ENCODE measurements around the gene DCPS. TPM values are rescaled to one million over a fixed set of nuclear protein-coding genes. Genes with fewer than 3 reads are reported as not detected.
A peak's percentile ranks its signal among the peaks of the same experiment; 100 is the strongest.
"Not testable (repeated sequence)": the region's sequence is repeated elsewhere in the genome, so short reads cannot be mapped to it uniquely, and the experiment has no call there.

The DCPS gene
- total RNA-seq, 1 donor from 2014 or later, result 11.2 TPM

- Mint-ChIP-seq H3K9me3 (ENCODE audit: unreplicated experiment) (no peaks in the 10 kb centered on the region), H3K36me3 (ENCODE audit: unreplicated experiment) (no peaks in the 10 kb centered on the region), H3K4me3 (ENCODE audit: unreplicated experiment) (peak overlapping the region; percentile 94), H3K27ac (ENCODE audit: unreplicated experiment) (peak overlapping the region; percentile 95), H3K4me1 (ENCODE audit: unreplicated experiment) (peaks cover 39% of the 10 kb centered on the region), H3K27me3 (ENCODE audit: unreplicated experiment) (no peaks in the 10 kb centered on the region)
- no peak for DNase-seq (ENCODE audit: extremely low spot score, unreplicated experiment)
- TF ChIP-seq CTCF (IDR thresholded peaks at IDR 0.05), result no peak
Measured at GRCh38 chr11:126304457-126305075, 706 bp downstream of the DCPS start.

- peaks cover 50% of the 10 kb centered on the region for H3K4me1 Mint-ChIP-seq (ENCODE audit: unreplicated experiment)
- no peak for DNase-seq (ENCODE audit: extremely low spot score, unreplicated experiment)
- H3K36me3 Mint-ChIP-seq (ENCODE audit: unreplicated experiment), result no peaks in the 10 kb centered on the region
- H3K27ac Mint-ChIP-seq (ENCODE audit: unreplicated experiment), result no peak overlapping the region
- H3K4me3 Mint-ChIP-seq (ENCODE audit: unreplicated experiment), result no peak overlapping the region
- H3K9me3 Mint-ChIP-seq (ENCODE audit: unreplicated experiment), result no peaks in the 10 kb centered on the region
- no peak for TF ChIP-seq CTCF (IDR thresholded peaks at IDR 0.05)
- H3K27me3 Mint-ChIP-seq (ENCODE audit: unreplicated experiment), result no peaks in the 10 kb centered on the region
Measured at GRCh38 chr11:126305699-126306098, 1.8 kb downstream of the DCPS start.

GRCh38 chr11:126307706-126308105 is 3.8 kb downstream of the DCPS start:
- no peaks in the 10 kb centered on the region for H3K36me3 Mint-ChIP-seq (ENCODE audit: unreplicated experiment)
- TF ChIP-seq CTCF (IDR thresholded peaks at IDR 0.05), result peak; percentile 73
- no peak overlapping the region for H3K4me3 Mint-ChIP-seq (ENCODE audit: unreplicated experiment)
- H3K4me1 Mint-ChIP-seq (ENCODE audit: unreplicated experiment), result peaks cover 55% of the 10 kb centered on the region
- H3K27ac Mint-ChIP-seq (ENCODE audit: unreplicated experiment), result peak overlapping the region; percentile 65
- no peaks in the 10 kb centered on the region for H3K27me3 Mint-ChIP-seq (ENCODE audit: unreplicated experiment)
- no peaks in the 10 kb centered on the region for H3K9me3 Mint-ChIP-seq (ENCODE audit: unreplicated experiment)
- no peak for DNase-seq (ENCODE audit: extremely low spot score, unreplicated experiment)

GRCh38 chr11:126308271-126308671 is 4.4 kb downstream of the DCPS start:
- no peak for TF ChIP-seq CTCF (IDR thresholded peaks at IDR 0.05)
- Mint-ChIP-seq H3K9me3 (ENCODE audit: unreplicated experiment) (no peaks in the 10 kb centered on the region), H3K4me3 (ENCODE audit: unreplicated experiment) (no peak overlapping the region), H3K36me3 (ENCODE audit: unreplicated experiment) (no peaks in the 10 kb centered on the region), H3K27ac (ENCODE audit: unreplicated experiment) (peak overlapping the region; percentile 65), H3K27me3 (ENCODE audit: unreplicated experiment) (no peaks in the 10 kb centered on the region), H3K4me1 (ENCODE audit: unreplicated experiment) (peaks cover 57% of the 10 kb centered on the region)
- DNase-seq (ENCODE audit: extremely low spot score, unreplicated experiment), result no peak

- not testable (repeated sequence) for H3K27me3 Mint-ChIP-seq (ENCODE audit: unreplicated experiment); H3K27ac Mint-ChIP-seq (ENCODE audit: unreplicated experiment); H3K36me3 Mint-ChIP-seq (ENCODE audit: unreplicated experiment); DNase-seq (ENCODE audit: extremely low spot score, unreplicated experiment); H3K9me3 Mint-ChIP-seq (ENCODE audit: unreplicated experiment); H3K4me3 Mint-ChIP-seq (ENCODE audit: unreplicated experiment)
- H3K4me1 Mint-ChIP-seq (ENCODE audit: unreplicated experiment), result peaks cover 56% of the 10 kb centered on the region
Measured at GRCh38 chr11:126308771-126309170, 4.9 kb downstream of the DCPS start.
